GM20431 (cell line): Measurements from ENCODE around the gene UBE3B.
"Not testable (repeated sequence)": the region's sequence is repeated elsewhere in the genome, so short reads cannot be mapped to it uniquely, and the experiment has no call there.

Source experiments
- in situ Hi-C: fragments of 300-500 bp; cut with MseI, MboI; formaldehyde crosslinking; loops from one replicate; pipeline ENCODE4 v1.15.0; 2020; ENCODE audit warnings: low sequenced_read_pairs; ENCODE audit not compliant: unreplicated experiment

The UBE3B gene

GRCh38 chr12:109473526-109474270 lies 3.7 kb upstream of the UBE3B start:
- in situ Hi-C loops: not testable (repeated sequence)

GRCh38 chr12:109475121-109475520 lies 2.3 kb upstream of the UBE3B start:
- in situ Hi-C loops: no loop called here

GRCh38 chr12:109475993-109476806 lies 1.2 kb upstream of the UBE3B start:
- in situ Hi-C loops: no loop called here

DNA sequence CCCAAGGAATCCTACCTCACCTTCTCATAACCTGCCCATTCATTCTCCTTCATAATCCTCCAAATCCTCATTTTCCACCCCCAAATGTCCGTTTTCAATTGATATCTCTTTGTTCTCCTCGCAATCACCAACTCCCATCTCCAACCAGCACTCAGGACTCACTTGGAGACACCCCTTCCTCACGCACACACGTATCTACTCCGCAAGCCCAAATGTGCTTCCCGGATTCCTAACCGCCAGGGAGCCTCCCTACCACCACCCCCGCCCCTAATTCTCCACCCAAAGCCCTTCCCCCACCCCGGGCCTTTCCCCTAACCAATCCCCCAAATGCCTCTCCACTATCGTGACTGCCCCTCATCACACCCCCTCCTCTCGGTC lies 638 bp upstream of the UBE3B start:
- in situ Hi-C loops: no loop called here

GRCh38 chr12:109477963-109478315 lies 505 bp downstream of the UBE3B start:
- in situ Hi-C loops: no loop called here

DNA sequence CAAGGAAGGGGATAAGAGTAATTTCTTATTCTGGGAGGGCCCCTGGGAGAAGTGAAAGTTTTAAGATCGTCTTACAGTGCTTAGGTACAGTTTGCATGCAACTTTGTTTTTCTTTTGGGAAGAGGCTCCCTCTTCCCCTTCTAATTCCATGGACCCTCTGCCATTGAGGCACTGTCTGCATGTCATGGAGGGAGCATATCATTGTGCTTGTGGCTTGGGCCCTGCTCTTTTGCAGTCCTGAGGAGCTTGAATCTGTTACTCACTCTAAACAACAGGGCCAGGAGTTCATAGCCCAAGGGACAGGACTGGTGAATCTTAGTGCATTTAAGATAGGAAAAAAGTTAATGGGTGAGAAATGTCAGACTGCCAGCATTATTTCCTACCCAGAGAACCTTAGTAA lies 2.3 kb downstream of the UBE3B start:
- in situ Hi-C loops: no loop called here

- in situ Hi-C loops: no loop called here
Observed at GRCh38 chr12:109480356-109480755, 2.9 kb downstream of the UBE3B start.

DNA sequence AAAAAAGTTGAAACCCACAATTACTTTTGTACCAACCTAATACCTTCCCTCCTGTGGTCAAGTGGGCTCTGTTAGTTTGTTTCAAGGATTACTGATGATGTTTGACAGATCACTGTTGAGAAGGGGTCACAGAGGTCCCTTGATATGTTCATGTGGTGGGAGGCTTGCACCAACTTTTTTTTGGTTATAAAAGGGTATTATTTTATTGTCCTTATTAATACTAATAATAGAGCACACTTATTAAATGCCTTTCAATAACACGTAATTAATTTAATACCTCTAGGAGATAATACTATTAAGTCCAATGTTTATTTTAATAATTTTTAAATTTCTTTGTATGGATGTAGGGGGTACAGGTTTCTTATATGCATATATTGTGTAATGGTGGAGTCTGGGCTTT lies 4.4 kb downstream of the UBE3B start:
- in situ Hi-C loops: no loop called here

GRCh38 chr12:109482491-109482890 lies 5.1 kb downstream of the UBE3B start:
- in situ Hi-C loops: no loop called here

- in situ Hi-C loops: no loop called here
Observed at GRCh38 chr12:109482894-109483293, 5.5 kb downstream of the UBE3B start.

DNA sequence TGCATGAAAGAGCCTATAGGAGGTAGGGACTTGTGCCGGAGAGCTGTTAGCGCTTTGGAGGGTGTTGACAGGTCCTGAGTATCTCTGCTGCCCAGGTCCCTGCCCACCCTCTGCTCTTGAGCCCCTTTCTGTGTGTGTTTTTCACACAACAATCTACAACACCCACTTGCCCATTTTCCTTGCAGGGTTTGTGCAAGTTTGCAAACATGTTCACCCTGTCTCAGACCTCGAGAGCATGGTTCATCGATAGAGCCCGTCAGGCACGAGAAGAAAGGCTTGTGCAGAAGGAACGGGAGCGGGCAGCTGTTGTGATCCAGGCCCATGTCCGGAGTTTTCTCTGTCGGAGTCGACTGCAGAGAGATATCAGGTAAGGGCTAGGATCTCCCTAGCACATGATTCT lies 5.9 kb downstream of the UBE3B start:
- in situ Hi-C loops: no loop called here

- in situ Hi-C loops: no loop called here
Observed at GRCh38 chr12:109485201-109485600, 7.8 kb downstream of the UBE3B start.

- in situ Hi-C loops: no loop called here
Observed at GRCh38 chr12:109487181-109488050, 10.0 kb downstream of the UBE3B start.

DNA sequence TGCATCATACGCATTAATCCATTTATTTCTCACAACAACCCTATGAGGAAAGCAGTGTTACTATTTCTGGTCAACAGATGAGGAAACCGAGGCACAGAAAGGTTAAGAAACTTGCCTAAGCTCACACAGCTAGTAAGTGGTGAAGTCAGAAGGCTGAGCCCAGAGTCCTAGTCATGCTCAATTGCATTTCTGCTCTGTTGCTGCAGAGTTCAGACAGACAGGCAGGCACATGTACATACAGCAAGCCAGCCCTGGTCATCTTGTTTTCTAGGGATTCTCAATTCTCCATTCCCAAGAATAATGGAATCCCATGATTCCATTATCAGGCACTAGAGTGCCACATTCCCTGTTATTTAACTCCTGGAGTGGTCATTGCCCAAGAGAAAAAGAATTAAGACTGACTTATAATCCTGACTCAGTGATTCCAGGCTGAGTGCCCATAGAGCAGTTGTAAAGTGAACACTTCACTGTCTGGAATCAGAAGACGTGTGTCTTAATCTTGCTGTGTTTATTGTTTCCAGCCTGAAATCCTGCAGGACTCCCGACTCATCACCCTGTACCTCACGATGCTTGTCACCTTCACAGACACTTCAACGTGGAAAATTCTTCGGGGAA lies 10.7 kb downstream of the UBE3B start:
- in situ Hi-C loops: no loop called here

GRCh38 chr12:109489016-109489954 lies 11.9 kb downstream of the UBE3B start:
- in situ Hi-C loops: no loop called here

DNA sequence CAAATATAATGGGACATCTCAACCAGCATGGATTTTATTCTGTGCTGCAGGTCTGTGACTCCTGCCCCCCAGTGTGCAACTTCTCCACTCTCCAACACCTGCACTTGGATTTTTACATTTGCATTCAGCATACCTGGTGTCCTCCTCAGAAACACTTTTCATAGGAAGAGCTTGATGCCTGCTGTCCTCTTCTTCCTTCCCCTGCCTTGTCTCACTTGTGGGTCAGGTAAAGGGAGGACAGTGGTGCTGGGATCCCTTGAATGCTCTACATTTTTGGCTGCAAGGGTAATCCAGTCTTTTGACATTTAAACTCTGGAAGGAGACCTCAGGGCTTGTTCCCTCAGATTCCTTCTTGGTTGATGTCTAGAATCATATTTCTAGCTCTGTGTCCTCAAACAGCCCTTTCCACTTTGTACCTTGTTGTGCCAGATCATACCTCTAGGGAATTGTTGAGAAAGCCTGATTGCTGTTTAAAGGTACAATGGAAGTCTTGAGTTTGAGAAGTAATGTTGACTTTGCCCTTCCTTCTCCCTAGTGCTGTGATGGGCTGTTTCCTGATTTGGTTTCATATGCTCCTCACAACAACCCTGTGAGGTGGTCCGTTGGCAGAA lies 12.6 kb downstream of the UBE3B start:
- in situ Hi-C loops: no loop called here

DNA sequence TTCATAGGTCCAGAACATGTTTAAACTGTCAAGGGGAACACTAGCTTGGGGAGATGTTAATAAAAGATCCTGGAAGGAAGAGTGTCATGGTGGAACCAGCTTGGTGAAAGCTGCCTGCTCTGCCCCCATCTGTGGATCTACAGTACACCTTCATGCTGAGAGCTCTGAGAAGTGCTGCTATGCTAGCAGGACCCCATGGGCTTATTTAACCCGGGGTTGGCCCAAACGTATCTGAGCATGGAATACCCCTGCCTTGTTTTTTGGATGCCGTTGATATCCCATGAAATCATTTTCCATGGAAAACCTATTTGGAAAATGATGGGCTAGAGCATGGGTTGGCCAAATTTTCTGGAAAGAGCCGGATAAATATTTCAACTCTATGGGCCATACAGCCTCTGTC lies 14.2 kb downstream of the UBE3B start:
- in situ Hi-C loops: no loop called here

DNA sequence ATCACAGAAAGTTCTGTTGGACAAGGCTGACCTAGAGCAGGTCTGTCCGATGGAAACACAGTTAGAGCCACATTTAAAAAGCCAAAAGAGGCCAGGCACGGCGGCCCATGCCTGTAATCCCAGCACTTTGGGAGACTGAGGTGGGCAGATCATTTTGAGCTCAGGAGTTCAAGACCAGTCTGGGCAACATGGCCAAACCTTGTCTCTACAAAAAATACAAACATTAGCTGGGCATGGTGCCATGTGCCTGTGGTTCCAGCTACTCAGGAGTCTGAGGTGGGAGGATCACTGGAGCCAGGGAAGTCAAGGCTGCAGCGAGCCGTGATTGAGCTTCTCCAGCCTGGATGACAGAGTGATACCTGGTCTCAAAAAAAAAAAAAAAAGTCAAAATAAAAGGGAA lies 14.9 kb downstream of the UBE3B start:
- in situ Hi-C loops: no loop called here

DNA sequence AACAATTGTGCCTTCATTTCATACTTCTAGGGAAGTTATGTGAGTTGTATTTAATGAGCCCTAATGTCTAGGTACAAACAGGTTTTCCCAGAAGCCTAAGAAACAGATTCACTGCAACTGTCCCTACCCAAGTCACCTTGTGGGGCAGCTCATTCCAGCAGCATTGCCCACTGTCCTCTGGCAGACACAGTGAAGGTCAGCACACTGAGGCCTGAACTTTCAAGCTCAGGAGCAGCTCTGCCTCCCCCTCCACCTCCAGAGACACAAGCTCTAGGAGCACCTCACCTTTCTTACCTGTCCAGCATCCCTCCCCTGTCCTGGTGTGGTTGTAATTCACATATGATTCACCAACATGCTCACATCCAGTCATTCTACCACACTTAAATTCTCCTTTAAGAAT lies 15.7 kb downstream of the UBE3B start:
- in situ Hi-C loops: no loop called here
